OCI-M2 (cell line): ENCODE data around the gene C17orf67.

ENCODE experiments used
- DNase-seq: peaks from one replicate; lab custom pipeline; 2025; ENCODE audit not compliant: unreplicated experiment; lab: John Stamatoyannopoulos, UW

C17orf67 gene

GRCh38 chr17:56833809-56834379, at the start of gene C17orf67, which contains the start of gene DGKE:
Gene C17orf67 (minus strand): TSS chr17:56833920. CDS start chr17:56815810, 18,110 bp downstream.
Gene DGKE (plus strand): TSS chr17:56834151. CDS start chr17:56834796, 645 bp downstream.
- DNase-seq, result no peak

DNA sequence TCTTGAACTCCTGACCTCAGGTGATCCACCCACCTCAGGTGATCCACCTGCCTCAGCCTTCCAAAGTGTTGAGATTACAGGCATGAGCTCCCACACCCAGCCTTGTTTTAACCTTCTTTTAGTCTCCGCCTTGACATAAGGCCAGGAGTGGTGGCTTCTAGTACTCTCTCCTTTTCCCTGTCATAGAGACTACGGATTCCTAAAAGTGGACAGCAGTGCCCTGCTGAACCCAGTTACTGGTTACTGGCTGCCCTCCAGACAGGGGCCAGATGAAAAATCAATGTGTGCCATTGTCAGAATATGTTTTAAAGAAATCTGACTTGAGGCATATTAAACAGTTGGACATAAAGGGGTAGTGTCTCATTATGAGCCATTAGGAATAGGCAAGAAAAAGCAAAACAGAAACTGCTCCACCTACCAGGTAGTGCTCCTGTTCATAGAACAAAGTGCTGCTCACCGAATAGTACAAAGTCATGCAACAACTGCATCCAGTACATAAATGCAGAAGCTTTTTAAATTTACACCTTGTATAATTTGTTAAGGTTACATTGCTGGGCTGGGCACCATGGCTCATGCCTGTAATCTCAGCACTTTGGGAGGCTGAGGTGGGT, 48.1 kb upstream of the C17orf67 start:
- DNase-seq, result no peak

DNA sequence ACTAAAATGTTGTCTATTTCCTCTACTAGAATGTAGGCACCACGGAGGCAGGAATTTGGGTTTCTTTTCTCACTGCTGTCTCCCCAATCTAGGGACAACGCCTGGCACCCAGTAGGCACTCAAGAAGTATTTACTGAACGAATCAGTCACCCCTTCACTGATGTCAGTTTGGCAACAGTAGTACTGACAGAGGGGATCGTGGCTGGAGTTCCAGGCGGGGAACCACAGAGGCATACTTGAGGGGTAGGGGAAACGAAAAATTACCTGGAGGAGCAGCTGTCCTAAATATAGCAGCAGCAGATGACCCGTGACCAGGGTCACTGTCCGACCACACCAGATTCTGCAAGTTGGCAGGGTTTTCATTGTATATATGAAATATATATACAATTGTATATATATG, 46.9 kb upstream of the C17orf67 start:
- DNase-seq, result no peak

DNA sequence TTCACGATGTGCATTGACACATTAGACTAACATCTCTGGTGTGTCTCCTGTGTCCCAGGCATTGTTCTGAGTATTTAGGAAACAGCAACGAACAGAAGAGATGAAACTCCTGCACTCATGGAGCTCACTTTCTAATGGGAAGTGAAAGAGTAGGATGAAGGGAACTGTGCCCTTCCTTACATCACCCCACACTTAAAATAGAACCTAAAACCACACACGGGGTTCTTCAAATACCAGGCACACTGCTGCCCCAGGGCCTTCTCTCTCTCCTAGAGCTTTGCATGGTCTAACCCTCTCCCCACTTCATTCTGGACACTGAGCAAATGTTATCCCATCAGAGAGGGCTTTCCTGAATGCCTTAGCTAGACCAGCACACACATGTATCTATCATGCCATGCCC, 46.4 kb upstream of the C17orf67 start:
- DNase-seq, result no peak

DNA sequence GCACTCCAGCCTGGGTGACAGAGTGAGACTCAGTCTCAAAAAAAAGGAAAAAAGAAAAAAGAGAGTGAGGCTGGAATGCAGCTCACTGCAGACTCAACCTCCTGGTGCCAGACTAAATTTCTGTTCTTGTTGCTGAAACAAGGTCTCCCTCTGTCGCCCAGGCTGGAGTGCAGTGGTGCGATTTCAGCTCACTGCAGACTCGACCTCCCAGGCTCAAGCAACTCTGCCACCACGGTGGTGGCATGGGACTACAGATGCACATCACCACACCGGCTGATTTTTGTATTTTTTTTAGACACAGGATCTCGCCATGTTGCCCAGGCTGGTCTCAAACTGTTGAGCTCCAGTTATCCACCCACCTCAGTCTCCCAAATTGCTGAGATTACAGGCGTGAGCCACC, 45.6 kb upstream of the C17orf67 start:
- DNase-seq, result no peak

- no peak for DNase-seq
Measured at GRCh38 chr17:56876766-56877179, 43.1 kb upstream of the C17orf67 start.

DNA sequence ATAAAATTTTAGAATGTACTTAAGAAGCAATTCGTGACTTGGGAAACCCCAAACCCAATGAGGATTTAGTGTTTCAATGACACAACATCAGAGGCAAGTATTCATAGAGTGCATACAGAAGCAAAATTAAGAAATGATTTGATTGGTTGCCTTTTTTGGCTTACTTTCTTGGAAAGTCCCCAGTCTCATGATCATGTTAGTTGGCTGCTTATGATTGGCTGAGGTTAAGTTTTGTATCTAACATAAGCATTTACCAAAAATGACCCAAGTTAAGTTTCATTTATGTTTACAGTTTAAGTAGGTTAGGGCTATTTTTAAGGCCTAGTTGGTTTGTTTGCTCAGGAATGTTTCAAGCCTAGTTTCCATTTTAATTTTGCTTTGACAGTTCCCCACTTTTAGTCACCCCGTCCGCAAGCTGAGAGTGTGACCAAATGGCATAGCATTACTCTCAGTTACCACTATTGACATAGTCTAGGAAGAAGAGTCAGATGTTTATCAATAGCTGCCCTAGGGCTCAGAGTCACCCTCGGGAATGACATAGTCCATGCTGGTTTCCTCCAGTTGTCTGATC, 36.4 kb upstream of the C17orf67 start:
- DNase-seq, result no peak

- DNase-seq, result no peak
Measured at GRCh38 chr17:56868716-56869115, 35.0 kb upstream of the C17orf67 start.

- DNase-seq, result no peak
Measured at GRCh38 chr17:56867948-56868376, 34.2 kb upstream of the C17orf67 start.

GRCh38 chr17:56866496-56866895, 32.8 kb upstream of the C17orf67 start:
- no peak for DNase-seq

GRCh38 chr17:56866076-56866475, 32.4 kb upstream of the C17orf67 start:
- DNase-seq, result no peak

- DNase-seq, result no peak
Measured at GRCh38 chr17:56863974-56864373, 30.3 kb upstream of the C17orf67 start.

DNA sequence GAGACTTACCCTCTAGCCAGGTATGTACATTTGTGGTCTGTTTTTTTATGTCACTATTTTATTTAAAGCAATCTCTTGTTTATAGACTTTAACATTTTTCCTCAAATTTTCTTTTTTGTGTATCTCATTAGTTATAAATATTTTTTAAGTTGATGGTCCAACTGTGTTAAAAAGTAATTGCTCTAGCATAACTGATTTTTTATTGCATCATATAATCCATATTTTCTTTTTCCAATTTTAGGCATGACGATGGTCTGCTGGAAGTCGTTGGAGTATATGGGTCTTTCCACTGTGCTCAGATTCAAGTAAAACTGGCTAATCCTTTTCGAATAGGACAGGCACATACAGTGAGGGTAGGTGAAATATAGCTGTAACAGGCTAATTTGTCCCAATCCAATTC, 28.2 kb upstream of the C17orf67 start:
- DNase-seq, result no peak

DNA sequence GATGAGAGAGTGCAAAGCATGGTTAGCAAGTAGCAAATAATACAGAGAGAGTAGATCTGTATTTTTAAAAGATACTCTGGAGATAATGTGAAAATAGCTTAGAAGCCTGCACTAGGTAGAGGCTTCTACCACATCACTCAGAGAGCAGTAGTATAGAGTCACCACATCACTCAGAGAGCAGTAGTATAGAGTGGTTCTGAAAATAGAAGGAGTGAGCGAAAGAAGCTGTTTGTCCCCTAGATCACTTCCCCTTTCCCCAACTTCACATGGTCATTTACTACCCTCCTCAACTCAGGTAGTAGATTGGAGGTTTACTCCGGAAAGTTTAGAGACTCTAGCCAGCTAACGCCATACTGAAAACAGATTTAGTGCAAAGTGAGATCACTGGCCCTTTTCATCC, 17.3 kb upstream of the C17orf67 start:
- no peak for DNase-seq

DNA sequence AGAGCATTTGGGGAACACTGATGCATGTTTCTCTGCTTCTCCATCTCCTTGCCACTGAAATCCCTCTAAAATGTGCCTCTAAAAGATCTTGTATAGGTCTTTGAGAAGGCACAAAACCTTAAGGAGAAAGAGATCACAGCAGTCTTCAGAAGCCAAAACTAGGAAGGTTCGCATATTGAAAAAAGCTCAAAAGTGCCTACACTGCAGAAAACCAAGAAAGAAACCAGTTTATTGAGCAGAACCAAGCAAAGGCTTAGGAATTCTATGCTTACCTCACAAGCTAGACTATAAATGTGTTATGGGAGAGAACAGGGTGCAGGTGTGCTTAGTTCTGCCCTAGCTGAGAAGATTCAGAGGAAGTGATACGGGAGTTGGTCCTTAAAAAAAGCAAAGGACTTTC, 16.9 kb upstream of the C17orf67 start:
- no peak for DNase-seq

DNA sequence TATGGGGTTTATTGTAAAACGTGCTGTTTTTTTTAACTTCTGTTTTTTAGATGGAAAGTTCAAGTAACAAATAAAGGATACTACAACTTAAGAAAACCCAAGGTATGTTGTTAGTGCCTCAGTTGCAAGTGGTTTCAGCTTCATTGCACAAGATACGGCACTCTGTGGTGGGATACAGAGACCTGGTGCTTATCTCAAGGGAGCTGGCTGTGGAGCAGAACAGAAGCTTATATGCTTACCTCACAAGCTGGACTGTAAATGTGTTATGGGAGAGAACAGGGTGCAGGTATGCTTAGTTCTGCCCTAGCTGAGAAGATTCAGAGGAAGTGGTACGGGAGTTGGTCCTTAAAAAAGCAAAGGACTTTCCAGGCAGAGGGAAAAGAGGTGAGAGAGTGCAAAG, 15.4 kb upstream of the C17orf67 start:
- DNase-seq, result no peak

- no peak for DNase-seq
Measured at GRCh38 chr17:56847106-56847505, 13.4 kb upstream of the C17orf67 start.

- no peak for DNase-seq
Measured at GRCh38 chr17:56845934-56846333, 12.2 kb upstream of the C17orf67 start.

DNA sequence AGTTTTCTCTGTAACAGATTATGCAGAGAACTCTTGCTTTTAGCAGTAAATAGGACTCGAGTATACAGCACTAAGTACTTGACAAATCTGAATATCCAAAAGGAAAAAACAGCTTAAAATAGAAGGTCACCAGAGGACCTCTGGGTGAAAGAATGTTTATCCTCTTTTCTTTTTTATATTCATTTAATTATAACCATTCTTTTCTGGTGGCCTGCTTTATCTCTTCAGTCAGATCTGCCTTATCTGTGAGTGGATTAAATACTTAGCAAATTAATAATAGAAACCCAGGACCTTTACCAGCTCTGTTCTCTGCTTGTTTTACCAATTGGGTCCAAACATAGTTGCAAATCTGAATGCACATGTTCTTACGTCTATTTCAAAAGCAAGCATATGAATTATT, 8.9 kb upstream of the C17orf67 start:
- DNase-seq, result no peak

DNA sequence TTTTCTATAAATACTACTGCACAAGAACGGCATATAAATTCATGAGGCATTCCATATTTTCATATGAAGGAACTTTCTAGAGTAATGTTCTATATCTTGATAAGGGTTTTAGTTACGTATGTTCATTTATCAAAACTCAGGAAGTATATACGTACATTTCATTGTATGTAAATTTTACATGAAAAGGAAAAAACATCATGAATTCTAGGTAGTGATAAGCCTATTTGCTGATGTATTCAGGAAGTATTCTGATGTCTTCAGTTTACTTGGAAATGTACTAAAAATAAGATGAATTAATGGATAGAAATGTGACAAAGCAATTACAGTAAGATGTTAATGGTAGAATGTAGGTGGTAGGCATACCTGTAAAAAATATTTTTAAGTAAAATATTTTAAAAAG, 5.0 kb upstream of the C17orf67 start:
- no peak for DNase-seq

DNA sequence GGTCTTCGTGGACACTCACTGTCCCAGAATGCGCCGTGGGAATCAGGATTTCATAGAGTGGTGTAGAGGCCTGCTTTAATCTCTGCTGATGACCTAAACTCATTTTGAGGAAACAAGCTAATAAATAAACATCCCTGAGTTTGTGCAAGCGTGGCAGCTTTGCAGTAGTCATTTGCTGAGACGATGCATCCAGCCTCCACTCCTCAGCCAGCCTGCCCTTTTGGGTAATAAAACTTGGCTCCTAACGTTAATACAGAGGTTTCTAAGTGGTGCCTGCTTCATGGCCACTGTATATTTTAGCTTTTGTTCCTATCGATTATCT, 1.5 kb upstream of the C17orf67 start:
- DNase-seq, result no peak

- no peak for DNase-seq
Measured at GRCh38 chr17:56834380-56835263, 902 bp upstream of the C17orf67 start.
